ENCODE measurements around the gene LIPI.
"Not testable (repeated sequence)": the region's sequence is repeated elsewhere in the genome, so short reads cannot be mapped to it uniquely, and the experiment has no call there.

The LIPI gene

GRCh38 chr21:14072761-14073535 is 137.8 kb downstream of the LIPI start:
- no peak for DNase-seq

- DNase-seq = no peak
These were observed 138.6 kb downstream of the LIPI start for GRCh38 chr21:14071902-14072734.

DNA sequence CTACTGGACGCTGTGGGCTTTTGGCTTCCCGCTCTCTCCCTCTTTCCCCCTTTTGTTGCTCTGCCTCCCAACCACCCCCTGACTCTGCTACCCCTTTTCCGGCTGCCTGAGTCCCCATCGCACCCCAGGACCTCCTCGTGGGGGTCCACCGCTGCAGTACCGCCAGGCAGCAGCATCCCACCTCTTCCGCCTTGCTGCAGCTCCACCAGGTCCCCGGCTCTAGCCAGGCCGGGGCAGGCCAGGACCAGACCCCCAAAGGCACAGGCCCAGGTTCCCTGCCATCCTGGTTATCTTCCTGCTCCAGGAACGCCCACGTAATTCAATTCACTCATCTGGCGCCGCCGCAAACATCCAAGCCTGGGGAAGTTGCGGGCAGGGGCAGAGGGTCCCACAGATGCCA is 139.8 kb downstream of the LIPI start:
- DNase-seq = no peak

GRCh38 chr21:14070049-14070893 is 140.5 kb downstream of the LIPI start:
- DNase-seq = no peak

GRCh38 chr21:14064296-14064645 is 146.5 kb downstream of the LIPI start:
- DNase-seq = no peak

DNA sequence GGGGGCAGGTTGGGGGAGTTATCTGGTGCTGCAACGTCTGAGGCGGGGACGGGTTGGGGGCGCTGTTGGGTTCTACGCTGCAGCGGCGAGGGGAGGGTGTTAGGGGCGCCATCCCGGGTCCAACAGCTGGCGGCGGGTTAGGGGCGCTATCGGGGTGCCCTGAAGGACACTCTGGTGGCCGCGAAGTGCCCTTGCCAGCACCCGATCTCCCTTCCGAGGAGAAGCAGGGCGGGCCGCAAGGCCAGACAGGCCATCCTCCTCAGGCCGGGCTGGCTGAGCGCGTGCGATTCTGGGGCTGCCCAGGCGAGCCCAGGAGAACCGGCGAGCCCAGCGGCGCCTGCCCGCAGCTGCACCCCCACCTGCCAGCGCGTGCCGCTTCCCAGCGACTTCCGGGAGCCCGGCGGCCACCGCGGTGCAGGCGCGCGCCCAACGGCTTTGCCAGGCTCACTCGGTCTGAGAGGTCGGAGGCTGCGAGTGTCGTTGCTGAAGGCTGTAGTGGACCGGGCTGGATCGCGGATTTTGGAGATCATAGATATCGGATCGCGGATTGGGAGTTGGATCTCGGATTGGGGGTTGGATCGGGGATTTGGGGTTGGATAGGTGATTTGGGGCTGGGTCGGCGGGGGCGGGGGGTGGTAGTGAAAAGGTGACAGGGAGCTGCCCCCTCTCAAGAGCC is 147.0 kb downstream of the LIPI start:
- DNase-seq = not testable (repeated sequence)

GRCh38 chr21:14062684-14063083 is 148.1 kb downstream of the LIPI start:
- DNase-seq = not testable (repeated sequence)

- DNase-seq = not testable (repeated sequence)
These were observed 148.9 kb downstream of the LIPI start for GRCh38 chr21:14061820-14062219.

GRCh38 chr21:14058995-14059627 is 151.6 kb downstream of the LIPI start:
- not testable (repeated sequence) for DNase-seq

Measured in right kidney (tissue), 1 donor.